Measurements from ENCODE around the gene PBXIP1. TPM values are rescaled to one million over a fixed set of nuclear protein-coding genes. Genes with fewer than 3 reads are reported as not detected.

Gene PBXIP1
- total RNA-seq, 2 experiments from 2014 or later, result 12.2 to 13.2 TPM

Other genes with a start within 250 kb of the PBXIP1 start
- under 1 TPM; 0.02 to 0.04 TPM for gene KCNN3, start 85.8 kb downstream of the PBXIP1 start, total RNA-seq
- gene PMVK, start 19.4 kb downstream of the PBXIP1 start, total RNA-seq, result 10 to 100 TPM; 29.8 to 32.8 TPM
- 10 to 100 TPM; 24.2 to 25.1 TPM for gene PYGO2, start 5.7 kb upstream of the PBXIP1 start, total RNA-seq
- gene SHC1, start 14.6 kb upstream of the PBXIP1 start, total RNA-seq, result 10 to 100 TPM; 34.7 to 38.4 TPM
- gene CKS1B, start 18.6 kb upstream of the PBXIP1 start, total RNA-seq, result 100 to 1,000 TPM; 156 TPM
- gene FLAD1, start 27.2 kb upstream of the PBXIP1 start, total RNA-seq, result 10 to 100 TPM; 54.2 to 56.1 TPM
- gene LENEP, start 37.5 kb upstream of the PBXIP1 start, total RNA-seq, result under 1 TPM in 1 of 2 experiments, not detected in 1; 0.66 TPM
- 10 to 100 TPM; 14.1 to 14.4 TPM for gene ZBTB7B, start 46.7 kb upstream of the PBXIP1 start, total RNA-seq
- gene DCST2, start 77.7 kb upstream of the PBXIP1 start, total RNA-seq, result under 1 TPM; 0.20 to 0.31 TPM
- not detected for gene DCST1, start 77.7 kb upstream of the PBXIP1 start, total RNA-seq
- gene ADAM15, start 95.2 kb upstream of the PBXIP1 start, total RNA-seq, result 10 to 100 TPM; 31.6 to 32.5 TPM
- gene EFNA4, start 107.6 kb upstream of the PBXIP1 start, total RNA-seq, result 1 to 10 TPM; 2.1 to 2.5 TPM
- gene EFNA3, start 122.7 kb upstream of the PBXIP1 start, total RNA-seq, result 1 to 10 TPM; 4.5 to 4.6 TPM
- gene EFNA1, start 171.8 kb upstream of the PBXIP1 start, total RNA-seq, result under 1 TPM; 0.49 to 0.74 TPM
- 10 to 100 TPM; 50.6 to 51.3 TPM for gene SLC50A1, start 179.8 kb upstream of the PBXIP1 start, total RNA-seq
- gene DPM3, start 184.4 kb upstream of the PBXIP1 start, total RNA-seq, result 10 to 100 TPM; 26.8 to 29.2 TPM
- gene KRTCAP2, start 217.2 kb upstream of the PBXIP1 start, total RNA-seq, result 100 to 1,000 TPM; 135 to 145 TPM
- 1 to 10 TPM; 4.6 to 4.9 TPM for gene TRIM46, start 217.8 kb upstream of the PBXIP1 start, total RNA-seq